GM19452 (cell line): ENCODE measurements around the gene RTN4RL1.
"Not testable (repeated sequence)": the region's sequence is repeated elsewhere in the genome, so short reads cannot be mapped to it uniquely, and the experiment has no call there.

Experiments used
- ATAC-seq: cut with Tn5 transposase; IDR thresholded peaks from one replicate; pipeline ENCODE4 v1.9.1; 2021; ENCODE audit not compliant: unreplicated experiment

RTN4RL1 gene

DNA sequence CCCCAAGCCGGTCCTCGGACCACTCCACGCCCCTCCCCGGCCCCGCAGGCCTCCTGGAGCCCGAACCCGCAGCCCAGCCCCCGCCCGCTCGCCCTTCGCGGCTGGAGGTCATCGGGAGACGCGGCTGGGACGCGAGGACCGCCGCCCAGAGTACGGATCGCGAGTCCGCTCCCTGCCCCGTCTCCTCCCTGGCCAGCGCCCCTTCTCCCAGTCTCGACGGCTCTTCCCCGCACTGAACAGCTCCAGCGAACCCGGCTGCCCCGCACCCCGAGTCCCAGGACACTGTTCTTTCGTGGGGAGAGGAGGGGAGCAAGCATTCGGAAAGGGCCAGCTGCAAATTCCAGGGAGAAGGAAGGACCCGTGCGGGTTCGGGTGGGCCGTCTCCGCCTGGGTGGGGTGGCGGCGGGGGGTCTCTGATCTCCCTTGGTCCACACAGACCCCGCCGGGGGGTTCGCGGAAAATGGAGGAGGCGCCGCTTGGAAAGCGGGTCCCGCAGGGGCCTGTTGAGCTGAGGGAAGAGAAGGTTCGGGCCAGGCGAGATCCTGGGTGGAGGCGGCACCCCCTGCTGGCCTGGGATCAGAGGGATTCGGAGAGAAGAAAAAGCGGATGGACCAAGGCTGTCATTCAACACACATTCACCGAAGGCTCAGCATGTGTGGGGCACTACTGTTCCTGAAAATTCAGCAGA lies 632 bp upstream of the RTN4RL1 start:
- ATAC-seq, result no peak

DNA sequence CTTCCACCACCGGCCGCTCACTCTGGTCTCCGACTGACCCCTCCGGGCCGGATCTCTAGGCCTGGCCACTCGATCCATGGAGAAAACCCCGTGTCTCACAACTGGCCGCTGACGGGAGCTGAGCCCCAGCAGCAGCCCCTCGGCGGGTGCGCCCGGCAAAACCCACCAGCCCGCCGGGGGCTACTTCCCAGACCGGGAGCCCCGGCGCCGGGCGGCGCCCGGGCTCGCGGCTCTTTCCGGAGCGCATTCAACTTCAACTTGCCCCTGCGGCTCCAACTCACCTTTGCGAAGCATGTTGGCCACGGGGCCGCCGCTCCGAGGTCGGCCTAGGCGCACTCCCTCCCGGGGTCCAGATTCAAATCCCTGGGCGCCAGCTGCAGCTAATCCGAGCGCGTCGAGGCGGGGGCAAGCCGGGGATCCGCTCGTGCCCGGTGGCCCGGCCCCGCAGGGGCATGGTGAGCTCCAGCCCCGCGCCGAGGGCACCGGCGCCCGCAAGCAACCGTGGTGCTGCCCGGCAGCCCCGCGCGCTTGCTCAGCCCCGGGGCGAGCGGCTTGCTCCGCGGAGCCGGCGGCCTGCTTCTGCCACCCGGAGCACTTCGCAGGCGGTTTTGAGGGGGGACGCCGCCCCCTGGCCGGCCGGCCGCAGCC lies 438 bp downstream of the RTN4RL1 start:
- no peak for ATAC-seq

DNA sequence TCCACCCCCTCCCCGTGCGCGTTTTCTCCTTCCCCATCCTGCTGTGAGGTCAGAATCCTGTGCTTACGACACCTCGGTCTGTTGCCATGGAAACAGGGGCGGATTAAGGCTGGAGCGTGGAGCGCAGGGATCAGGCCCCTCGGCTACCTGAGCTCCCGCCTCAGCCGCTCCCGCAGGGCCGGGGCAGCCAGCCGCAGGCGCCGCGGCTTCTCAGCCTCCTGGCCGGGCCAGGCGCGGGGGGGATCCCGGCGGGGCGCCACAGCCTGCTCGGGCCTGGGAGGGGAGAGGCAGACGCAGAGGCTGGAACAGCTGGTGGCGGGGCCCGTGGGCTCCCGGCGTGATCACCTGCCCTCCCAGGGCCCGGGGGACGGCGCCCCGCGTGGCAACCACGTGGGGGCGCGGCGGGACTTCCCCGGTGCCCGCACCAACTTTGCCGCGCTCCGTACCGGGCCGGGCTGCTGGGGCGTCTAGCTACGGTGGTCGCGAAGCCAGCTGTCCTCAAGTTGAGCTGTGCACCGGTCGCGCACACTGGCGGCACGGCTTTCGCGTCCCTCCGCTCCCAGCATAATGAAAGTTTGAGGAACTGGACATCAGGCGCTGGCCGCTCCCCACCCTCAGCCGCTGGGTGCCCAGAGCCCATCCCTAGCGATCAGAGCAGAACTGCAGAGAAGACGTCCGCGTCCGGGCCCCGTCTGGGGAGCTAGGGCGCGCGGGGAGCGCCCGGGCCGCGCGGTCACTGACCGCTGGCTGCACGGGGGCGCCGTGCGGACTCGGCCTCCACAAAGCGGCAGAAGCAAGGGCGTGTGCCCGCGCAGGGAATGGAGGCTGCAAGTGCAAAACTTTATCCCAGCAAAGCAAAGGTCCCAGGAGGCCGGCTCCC lies 1.2 kb downstream of the RTN4RL1 start:
- ATAC-seq, result no peak

DNA sequence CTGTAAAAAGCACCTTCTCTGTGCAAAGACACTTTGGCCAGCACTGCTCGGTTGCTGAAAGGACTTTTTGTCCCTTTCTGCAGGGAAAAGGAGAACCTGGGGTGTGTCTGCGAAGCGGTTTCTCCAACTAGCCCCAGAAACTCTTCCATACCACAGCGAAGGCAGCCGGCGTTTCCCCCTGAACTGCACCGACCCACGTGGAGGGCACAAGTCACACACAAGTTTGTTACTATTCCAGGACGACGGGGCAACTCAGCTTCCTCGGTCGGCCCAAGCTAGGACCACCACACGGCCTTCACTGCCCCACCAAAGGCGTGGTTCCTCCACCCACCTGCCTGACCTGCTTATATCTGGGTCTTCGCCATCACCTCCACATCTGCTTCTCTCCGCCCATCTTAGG lies 1.9 kb downstream of the RTN4RL1 start:
- no peak for ATAC-seq

DNA sequence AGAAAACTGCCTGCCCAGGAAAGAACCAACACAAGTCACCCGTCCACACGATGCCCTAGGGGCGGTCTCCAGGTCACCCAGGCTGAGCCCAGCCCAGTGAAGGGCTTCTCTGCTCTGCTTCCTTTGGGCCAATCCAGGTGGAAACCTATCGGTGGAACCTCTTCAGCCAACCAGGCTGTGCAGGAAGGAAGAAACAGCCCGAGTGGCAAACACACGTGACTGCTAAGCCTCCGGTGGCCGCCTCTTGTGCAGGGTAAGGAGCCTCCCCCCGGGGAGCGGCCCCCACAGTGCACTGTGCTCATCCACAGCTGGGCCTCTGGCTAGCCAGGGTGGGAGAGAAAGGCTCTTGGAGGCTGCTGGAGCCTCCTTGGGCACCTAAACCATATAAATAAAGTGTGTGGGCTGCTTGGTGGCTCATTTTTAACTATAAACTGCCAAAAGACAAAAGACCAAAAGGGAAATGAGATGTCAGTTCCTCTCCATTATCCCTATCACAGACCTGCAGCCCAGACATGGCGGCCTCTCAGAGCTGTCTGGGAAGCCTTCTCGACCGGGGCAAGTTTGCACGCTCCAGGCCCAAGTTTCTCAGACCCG lies 2.4 kb downstream of the RTN4RL1 start:
- ATAC-seq, result no peak

DNA sequence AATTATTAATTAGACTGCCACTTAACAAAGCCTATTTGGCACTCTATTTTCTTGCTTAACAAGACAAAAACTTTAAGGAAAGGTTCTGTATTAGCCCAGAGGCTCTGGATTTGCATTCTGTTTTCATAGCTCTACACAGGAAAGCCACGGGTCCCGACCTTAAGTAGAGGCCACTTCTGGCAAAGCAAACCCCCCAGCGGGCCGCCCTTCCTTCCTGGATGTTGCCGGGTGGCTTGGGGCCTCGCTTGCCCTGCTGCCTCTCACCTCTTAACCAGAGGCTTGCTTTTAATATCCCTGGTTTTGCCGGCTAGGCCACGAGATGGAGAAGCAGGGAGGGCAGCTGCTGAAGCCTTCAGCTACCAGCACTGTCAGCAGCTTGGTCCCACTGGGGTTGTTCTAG lies 4.4 kb downstream of the RTN4RL1 start:
- ATAC-seq, result no peak

DNA sequence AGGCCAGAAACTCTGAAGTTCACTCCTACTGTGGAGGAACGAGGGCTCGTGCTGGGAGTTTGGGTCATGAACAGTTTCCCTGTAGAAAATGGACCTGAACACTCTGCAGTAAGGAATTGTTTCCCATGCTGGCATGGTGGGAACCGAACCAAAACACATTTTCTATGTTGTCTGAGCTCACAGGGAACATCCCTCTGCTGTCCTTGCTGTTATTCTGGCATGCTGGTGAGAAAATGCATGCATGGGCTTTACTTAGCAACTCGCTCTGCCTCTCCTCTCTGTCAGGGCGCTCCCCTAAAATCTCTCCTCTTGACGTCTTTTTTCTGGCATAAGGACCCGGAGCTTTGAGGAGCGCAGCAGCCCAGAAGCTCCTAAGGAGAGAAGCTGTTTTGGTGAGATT lies 5.4 kb downstream of the RTN4RL1 start:
- no peak for ATAC-seq

DNA sequence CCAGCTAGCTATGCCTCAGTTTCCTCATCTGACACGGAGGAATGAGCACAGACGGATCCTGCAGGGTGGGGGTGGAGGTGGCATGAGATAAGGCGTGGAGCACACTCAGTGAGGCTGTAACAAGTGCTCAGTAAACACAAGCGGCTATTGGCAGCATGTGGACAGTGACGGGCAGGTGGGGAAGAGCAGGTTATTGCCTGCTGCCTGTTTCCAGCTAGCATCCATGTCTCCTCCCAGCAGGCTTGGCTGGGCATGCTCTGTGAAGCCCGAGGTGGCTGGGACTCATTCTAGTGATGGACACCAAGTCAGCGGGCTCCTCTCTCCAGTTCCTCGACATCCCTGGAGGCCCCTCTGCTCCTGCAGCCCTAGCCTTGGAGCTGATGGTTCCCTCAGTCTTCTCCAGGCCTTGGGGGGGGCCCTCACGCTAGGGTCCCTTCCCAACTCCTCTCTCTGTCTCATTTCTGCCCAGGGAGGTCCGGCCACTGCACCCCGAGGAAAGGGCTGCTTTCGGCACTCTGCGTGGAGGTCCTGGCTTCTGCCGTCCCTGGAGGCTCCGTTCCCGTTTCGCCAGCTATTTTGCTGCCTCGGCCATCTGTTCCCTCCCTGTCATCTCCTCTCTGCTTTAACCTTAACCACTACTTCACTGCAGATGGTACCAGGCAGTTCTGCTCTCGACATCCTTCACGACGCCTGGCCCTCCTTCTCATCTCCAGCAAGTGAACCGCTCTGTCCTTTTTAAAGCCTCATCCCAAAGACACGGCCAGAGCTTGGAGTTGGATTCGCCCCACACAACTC lies 6.2 kb downstream of the RTN4RL1 start:
- no peak for ATAC-seq

DNA sequence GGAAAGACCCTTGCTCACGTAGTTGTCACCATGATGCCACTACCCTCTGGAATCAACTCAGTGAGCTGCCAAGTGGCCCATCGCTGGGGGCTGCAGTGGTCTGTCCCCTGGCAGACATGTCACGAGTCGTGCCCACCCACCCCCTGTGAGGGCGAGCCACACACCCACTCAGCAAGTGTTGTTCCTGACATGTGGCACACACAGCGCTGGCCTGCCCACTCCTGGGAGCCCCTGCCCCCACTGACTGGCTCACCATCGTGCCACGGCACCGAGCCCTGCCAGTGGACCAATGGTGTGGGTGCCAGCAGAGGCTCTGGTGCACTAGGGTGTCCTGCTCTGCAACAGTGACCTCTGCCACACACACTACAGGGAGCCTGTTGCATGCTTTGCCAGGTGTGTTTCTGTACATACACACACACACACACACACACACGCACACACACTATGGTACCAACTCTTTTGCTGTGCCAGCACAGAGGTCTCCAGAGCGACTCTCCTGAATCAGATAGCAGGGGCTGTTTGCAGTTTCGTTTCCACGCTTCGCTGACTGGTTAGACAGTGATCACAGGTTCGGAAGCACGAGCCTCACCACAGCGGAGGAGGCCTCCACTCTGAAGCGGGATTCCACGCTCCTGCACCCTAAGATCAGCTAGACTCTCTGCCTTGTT lies 7.7 kb downstream of the RTN4RL1 start:
- ATAC-seq, result no peak

DNA sequence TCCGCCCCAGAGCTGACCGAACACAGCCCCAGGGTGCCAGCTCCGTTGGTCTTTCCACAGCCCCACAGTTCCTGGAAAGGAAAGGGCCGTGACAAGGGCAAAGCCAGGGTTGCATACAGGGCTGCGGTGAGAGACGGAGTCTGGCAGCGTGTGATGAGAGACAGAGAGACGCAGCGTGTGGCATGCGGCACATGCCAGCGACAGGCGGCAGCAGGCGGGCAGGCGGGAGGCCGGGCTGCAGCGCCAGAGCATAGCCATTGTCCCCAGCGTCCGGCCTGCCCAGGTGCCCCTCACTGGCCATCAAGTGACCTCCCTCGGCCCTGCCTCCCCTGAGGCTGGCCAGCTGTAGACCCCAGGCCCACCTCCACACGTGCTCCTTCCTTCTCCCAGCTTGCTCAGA lies 8.6 kb downstream of the RTN4RL1 start:
- no peak for ATAC-seq

DNA sequence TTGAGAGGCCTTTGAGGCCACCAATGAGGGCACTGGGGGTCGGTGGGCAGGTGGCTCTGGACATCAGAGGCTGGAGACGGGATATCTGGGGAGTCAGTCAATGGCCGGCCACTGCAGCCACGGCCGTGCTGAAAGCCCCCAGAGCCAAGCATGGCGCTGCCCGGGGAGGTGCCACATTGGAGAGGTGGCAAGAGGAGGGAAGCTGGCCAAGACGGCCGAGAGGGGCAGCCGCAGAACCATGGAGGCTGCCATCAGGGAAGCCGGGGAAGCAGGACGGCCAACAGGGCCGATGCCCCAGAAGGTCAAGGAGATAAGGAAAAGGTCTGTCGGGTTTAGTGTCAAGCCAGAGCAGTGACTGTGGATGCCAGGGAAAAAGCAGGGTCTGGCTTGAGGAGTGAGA lies 9.8 kb downstream of the RTN4RL1 start:
- ATAC-seq, result no peak

DNA sequence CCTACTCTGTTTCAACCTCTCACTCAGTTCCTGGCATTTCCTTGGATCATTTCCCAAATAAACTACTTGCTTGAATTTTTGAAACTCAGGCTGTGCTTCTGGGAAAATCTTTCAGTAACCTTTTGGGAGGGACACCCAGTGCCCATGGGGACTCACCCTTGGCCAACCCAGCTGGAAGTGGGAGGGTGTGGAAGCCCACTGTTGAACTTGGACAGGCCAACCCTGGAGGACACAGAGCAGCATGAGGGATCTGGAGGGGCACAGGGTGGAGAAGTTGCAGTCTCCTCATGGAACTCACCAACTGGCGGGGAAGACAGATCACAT lies 11.2 kb downstream of the RTN4RL1 start:
- no peak for ATAC-seq

DNA sequence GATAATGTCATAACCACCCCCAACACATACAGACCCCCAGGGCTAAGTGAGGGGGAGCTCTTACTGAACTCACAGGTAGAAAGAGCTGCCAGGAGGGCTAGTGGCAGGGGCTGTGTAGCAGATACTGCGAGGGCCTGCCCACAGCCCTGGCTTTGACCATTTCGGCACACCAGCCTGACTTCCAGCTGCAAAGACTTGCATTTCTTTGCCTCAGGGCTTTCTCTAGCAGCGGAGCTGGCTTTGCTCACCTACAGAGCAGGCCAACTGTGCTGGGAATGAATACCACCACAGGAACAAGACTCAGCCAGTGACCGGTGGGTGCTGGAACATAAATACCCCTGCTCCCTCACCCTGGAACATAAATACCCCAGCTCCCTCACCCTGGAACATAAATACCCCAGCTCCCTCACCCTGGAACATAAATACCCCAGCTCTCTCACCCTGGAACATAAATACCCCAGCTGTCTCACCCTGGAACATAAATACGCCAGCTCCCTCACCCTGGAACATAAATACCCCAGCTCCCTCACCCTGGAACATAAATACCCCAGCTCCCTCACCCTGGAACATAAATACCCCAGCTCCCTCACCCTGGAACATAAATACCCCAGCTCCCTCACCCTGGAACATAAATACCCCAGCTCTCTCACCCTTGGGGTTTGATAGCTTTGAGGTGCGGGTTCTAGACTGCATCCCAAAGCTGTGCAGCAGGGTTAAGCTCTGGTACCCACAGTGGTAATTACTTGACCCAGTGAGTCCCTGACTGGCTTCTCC lies 11.7 kb downstream of the RTN4RL1 start:
- ATAC-seq, result not testable (repeated sequence)

DNA sequence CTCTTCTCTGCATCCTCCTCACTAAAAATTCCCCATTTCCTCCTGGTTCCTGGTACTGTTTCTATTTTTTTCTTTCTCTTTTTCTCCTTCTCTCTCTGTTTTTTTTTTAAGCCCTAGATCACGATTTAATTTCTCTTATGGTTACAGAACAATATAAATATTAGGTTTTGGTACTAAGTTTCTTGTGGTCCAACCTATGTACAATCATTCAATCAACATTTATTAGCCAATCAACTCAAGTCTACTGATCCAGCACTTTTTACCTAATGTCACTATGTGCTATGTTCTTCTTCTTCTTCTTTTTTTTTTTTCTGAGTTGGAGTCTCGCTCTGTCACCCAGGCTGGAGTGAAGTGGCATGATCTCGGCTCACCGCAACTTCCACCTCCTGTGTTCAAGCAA lies 12.6 kb downstream of the RTN4RL1 start:
- ATAC-seq, result no peak

DNA sequence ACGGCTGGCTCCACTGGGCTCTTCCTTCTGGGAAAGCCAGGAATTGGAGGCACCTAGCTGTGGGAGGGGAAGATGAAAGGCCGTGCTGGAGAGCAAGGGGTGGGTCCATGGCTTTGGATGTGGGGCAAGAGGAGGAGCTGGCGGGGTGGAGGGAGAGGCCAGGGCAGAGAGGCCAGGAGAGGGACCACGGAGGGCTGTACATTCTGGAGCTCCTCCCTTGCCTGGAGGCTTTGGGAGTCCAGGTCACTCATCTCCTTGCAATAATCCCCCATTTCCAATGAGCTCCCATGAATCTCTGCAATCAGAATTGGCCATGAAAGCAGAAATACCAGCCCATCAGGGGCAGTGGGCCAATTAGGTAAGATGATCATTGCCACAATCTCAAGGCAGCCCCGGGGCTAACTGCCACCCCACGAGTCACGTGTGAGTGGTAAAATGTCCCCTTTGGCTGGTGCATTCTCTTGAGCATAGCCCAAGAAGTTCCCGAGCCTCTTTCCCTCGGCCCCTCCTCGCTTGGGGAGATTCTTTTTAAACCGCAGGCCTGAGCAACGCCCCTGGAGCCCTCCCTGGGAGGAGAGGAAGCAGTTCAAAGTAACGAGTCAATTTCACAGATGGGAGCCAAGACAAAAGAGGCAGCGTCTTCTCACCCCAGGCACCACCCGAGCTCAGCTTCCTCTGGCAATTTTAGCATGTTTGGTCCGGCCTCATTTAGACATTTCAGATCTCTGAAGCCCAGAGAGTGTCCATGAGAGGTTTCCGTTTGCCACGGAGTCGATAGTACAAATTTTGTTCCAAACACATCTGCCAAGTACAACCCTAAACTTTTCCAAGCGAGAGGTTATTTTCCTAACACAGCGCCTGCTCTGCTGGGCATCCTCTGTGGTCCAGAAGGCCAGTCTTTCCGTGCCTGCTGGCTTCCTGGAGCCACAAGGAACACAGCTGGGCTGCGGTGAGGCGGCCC lies 13.4 kb downstream of the RTN4RL1 start:
- ATAC-seq, result no peak

DNA sequence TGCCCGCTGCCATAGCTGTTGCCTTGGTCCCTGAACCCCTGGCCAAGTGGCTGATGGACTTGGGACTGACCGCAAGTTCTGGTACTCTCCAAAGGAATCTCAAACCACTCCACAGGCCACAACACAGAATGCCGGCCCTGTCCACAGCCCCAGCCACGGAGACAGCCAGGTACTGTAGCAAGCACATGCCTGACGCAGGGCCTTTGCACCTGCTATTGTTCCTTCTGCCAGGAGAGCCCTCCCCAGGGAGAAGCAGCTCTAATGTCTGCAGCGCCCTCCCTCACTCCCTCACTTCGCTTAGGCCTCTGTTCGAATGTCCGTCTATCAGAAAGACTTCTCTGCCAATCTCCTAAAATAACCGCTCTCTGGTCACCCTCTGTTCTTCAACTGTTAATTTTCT lies 15.4 kb downstream of the RTN4RL1 start:
- no peak for ATAC-seq

DNA sequence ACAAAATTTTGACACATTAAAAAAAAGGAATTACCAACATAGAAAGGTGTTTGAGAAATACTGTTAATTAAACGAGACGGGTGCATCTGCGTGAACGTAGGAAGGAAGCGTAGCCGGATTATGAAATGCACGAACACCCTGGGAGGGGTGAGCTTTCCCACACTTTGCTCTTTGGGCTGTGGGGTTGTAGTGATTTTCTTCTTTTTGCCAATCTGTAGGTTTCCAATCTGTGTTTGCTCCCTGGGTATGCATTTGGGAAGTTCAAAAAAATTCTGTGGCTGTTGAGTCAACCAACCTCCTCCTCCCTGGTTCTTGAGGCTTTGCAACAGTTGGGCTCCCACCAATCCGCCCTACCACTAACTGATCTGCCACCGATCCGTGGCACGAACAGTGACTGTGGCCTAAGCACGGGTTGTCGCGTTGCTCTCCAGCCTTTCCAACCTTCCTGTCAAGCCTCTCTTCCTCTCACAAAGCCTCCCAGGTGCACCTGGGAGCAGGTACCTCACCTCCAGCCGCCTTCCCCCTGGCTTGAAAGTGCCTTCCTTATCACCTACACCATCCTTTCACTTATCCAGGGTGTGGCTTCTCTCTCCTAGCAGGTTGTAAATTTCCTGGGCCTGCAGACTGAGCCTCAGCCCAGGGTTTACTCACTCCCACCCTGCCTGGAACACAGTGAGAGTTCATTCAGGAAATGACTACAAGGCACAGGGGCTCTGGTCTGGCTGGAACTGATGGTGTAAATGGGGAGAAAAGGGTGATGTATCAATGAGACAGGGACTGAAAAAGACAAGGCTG lies 16.6 kb downstream of the RTN4RL1 start:
- ATAC-seq, result no peak
